ELF-1 (cell line): Measurements from ENCODE around the gene SH2D4B.

Experiments used
- DNase-seq: peaks from one replicate; pipeline ENCODE4 v3.0.0-alpha.2; 2016; ENCODE audit warnings: low read depth, low spot score

Gene SH2D4B

DNA sequence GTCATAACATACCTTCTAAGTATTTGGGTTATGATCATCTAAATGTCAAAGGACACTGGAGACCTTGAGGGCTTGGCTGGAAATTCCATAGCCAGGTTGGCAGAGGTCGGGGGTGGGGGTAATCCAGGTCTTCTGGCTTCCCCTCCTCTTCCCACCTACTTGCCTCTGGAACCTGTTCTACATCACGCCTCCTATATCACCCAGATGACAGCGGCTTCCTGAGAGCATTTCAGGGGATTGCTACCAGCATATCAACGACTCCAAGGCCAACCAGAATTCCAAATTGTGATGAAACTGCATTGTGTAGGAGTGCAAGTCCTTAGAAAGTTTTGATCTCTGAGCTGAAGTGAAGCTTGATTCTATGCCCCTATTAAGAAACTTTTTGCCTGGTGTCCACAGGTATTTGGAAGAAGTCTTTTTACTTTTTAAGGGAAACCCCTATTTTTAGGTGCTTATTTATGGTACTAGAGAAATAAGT, 95.7 kb downstream of the SH2D4B start:
- DNase-seq: no peak

DNA sequence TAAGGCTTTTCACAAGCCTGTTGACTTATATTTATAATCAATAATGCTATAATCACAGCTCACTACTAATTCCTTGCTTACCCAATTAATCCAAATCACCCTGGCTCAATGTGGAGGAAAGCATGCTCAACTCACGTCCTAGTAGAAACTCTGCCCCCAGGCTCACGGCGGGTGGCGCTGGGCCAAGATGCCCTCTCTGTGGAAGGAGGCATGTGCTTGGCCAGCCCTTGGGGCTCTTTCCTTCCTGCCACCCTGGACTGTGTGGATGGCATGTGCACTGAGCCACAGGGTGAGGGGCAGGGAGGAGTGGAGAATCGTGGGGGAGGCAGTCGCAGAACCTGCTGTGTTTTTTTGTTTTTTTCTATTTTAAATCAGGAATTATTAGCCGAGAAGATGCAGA, 96.2 kb downstream of the SH2D4B start:
- no peak for DNase-seq

DNA sequence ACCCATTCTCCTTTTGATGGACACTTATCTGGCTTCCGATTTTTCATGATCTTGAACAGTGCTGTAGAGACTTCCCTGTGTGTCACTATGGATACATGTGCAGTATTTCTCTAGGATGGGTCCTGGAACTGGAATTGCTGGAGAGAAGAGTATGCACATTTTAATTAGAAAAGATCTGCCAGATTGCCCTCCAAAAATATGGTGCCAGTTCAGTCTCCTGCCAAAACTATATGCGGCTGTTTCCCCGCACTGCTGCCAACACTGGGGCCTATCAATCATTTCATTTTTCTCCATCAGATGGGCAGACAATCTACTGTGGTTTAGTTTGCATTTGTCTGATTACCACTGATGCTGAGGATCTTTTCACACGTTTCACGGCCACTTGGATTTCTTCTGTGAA, 105.0 kb downstream of the SH2D4B start:
- no peak for DNase-seq

DNA sequence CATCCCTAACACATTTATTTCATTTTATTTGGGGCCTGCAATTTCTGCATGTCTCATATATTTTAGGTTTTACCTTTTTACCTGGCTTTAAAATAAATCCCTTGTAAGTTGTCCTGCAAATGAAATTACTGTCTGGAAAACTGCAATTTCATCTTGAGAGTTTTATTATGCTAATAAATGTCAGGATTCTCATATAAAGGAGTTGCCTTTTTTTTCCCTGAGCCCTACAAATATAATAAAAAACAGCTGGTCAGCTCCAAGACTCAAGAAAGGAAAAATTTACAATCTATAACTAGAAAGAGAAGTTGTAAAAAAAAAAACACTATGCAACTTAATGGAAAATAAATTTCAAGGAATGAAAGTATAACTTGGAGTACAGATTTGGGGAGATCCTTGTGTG, 108.7 kb downstream of the SH2D4B start:
- no peak for DNase-seq

DNA sequence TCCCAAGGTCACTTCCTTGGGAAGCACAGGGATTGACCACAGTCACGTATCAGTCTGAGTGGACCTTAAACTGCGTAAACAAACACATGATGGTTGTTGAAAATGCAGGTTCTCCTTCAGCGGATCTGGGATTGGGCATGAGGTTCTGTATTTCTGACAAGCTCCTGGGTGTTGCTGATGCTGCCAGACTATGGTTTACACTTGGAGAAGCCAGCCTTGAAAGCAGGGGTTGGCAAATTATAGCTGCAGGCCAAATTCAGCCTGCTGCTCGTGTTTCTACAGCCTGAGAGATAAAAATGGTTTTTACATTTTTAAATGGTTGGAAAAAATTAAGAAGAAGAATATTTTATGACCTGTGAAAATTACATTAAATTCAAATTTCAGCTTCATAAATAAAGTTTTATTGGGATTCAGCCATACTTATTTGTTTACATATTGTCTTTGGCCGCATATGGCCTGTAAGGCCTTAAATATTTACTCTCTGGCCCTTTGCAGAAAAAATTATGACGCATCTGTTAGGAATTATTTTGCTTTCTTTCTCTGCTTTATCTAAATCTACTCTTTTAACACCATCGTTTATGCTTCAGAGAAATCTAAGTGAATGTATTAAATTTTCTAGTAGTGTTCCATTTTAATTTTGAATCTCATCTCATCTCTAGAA, 109.6 kb downstream of the SH2D4B start:
- no peak for DNase-seq

DNA sequence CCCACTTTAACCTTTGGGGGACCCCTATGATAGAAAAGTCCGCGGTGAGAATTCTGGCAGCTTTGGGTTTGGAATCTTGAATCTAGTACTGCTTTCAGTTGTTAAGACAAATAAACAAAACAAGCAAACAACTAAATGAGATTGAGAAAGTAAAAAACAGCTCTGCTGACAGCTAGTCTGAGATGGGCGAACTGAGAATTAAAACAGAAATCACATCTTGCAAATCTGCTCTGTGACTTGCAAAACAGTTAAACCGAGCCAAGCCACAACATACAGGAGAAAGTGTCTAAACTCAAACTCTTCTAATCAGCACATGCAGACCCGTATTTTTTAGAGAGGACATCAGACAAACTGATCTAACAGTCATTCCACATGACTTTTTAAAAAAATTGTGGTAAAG, 110.4 kb downstream of the SH2D4B start:
- DNase-seq: no peak

DNA sequence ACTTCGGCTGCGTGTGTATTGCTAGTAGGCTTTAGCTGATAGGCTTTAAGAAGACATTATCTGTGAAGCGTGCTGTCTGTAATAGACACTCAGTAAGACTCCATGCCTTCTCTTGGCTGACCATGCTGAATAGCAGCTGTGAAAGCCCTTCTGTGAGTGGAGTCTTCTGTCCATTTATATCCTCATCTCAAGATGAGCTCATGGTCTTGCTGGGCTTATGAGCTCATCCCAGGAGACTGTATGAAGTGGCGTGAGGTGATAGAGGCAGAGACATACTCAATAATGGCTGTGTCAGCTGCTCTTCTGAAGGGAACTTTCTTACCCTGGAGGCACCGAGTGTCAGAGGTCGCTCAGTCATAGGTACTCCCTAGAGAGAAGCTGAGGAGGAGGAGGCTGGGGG, 111.5 kb downstream of the SH2D4B start:
- DNase-seq: no peak

DNA sequence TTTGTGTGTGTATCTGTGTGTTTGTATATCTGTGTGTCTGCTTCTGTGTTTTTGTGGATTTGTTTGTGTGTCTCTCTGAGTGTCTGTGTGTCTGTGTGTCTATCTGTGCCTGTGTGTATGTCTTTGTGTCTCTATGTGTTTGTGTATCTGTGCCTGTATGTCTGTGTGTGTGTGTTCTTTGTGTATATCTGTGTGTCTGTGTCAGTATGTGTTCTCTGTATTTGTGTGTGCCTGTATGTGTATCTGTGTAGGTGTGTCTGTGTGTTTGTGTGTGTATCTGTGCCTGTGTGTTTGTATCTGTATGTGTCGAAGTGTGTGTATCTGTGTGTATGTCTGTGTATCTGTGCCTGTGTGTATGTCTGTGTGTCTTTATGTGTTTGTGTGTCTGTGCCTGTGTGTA, 118.2 kb downstream of the SH2D4B start:
- no peak for DNase-seq

DNA sequence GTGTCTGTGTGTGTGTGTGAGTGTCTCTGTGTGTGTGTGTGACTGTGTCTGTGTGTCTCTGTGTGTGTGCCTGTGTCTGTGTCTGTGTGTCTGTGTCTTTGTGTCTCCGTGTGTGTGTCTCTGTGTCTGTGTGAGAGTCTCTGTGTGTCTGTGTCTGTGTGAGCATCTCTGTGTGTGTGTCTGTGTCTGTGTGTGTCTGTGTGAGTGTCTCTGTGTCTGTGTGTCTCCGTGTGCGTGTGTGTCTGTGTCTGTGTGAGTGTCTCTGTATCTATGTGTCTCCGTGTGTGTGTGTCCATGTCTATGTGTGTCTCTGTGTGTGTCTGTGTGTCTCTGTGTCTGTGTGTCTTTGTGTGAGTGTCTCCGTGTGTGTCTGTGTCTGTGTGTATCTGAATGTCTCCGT, 120.4 kb downstream of the SH2D4B start:
- no peak for DNase-seq

DNA sequence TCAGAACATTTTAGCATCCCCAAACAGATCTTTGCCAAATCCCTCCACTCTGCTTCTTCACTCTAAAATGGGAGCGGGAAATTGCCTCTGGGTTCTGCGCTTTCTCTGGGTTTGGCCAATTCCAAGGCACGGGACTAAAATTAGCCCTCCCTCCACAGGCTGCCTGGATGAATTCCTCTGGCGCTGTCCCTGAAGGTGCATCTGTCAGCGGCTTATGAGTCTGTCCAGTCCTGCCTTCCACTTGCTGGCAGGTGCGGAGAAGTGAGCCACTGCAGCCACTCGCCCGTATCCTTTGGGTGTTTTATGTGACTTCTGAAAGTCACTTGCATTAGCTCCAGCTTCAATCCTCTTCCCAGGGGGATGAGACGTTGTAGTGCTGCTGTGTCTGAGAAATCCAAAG, 121.6 kb downstream of the SH2D4B start:
- DNase-seq: peak; percentile 10

DNA sequence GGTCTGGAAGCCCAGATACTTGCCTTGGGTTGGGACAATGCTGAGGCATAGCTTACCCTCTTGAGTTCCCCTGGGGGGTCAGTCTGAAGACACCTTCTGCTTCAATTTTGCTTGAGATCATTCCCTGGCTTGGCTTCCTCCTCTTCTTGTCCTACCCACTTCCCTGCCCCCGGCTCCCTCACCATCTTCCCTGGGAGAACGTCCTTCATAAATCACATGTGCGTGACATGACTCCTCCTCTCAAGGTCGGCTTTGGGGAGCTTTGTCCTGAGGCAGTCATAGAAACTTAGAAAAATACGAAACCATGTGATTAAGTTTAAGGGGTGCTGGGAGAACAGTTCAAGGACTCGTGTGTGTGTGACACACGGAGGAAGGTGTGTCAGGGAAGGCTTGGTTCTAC, 122.6 kb downstream of the SH2D4B start:
- DNase-seq: no peak

DNA sequence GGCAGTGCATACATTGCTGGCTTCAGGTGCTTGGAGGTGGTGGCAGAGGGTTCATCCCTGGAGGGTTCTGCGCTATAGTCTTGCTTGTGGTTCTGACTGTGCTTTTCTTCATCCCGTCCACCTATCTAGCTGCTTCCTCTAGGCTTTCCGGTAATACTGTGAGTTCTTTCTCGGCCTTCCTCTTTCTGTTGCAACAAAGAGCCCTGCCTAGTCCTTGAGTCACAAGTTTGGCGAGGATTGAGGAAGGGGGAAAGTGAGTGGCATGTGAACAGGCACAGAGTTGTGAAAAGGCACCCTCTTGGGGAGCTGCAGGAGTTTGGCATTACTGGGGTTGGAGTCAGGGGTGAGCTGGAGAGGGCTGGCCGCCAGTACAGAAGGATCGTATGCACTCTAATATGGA, 123.0 kb downstream of the SH2D4B start:
- DNase-seq: no peak

DNA sequence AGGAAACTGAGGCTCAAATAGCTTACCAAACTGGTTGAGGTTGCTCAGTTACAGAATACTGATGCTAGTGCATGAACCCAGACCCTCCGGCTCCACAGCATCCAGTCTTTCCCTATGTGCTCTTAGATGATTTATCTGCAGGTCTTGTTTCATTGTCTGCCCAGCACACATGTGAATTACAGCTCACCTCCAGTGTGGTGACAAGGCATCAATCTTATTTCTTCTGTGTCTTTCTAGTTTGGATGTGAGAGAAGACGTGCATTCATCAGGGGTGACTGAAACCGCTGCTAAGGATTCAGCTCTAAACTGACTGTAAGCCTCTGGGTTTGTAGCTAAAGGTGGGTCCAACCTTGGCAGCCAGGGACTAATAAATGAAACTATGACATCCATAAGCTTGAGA, 123.8 kb downstream of the SH2D4B start:
- DNase-seq: no peak

DNA sequence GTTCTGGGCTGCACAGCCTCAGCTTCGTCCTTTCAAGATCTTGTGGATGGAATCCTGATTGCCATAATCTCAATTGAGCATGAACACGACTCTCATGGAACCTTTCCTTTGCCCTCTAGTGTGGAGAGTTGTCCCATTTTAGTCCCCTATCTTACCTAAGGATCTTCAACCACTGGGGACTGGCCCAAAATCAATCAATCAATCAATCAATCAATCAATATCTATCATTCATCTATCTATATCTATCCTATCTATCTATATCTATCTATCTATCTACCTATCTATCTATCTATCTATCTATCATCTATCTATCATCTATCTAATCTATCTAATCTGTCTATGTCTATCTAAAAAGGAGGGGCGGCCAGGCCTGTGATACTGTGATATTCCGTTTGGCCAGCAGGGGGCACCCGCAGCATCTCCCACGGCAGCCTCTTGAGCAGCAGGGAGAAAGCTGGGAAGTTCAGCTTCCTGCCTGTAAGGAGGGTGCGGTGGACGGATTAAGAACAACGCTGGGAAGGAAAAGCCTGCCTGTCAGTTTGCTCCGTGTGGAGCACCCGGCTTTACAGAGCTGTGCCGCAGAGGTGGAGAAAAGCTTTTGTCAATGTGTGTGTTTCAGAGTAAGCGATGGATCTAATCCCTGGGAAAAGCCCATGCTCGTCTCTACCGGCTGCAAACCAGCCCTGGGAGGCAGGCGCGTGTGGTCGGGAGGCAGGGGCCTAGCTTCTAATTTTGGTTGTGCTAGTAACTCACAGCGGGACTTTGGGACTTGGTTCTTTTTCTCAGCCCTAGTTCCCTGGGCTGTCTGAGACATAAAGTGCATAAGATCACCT, 124.9 kb downstream of the SH2D4B start:
- peak; percentile 96 for DNase-seq

DNA sequence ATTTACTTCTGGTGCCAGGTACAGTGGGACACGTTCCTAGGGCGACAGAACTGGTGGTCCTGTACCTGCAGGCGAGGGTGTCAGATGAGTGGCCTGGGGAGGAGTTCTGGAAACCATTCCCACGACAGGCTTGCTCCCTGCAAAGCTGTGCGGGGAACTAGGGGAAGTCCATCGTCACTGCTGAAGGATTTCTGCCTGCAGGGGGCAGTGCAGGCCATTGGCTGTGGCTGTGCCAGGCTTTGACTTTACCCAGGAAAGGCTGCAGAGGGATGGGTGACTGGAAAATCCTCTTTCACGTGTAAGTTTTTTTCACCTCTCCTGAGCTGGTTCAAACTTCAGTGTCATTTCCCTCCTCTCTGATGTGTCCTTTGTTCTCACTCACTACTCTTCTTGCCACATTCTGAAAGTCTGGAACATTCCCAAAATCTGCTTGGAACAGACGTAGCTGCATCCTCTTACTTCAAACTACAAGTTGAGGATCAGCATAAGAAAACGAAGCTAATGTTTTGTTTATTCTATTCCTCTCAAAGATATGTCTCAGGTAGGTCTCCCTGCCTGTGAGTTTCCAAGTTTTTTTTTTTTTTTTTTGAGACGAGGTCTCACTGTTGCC, 126.5 kb downstream of the SH2D4B start:
- peak; percentile 94 for DNase-seq

DNA sequence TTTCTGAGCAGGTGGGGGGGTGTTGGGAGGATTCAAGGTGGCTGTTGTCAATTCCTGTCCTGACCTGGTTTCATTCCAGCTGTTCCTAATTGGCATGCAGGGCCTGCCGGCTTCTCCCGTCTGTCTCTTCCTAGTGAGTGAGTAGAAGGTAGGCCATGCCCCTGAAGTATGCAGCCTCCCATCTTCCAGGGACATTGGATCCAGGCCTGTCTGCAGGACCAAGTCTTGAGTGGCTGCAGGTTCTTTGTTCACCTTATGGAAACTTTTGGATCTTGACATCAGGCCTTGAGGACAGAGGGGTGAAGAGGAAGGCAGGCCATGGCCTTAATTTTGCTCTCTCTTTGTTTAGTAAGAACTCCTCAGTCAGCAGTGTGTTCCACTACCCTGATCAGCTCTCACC, 131.8 kb downstream of the SH2D4B start:
- DNase-seq: no peak

DNA sequence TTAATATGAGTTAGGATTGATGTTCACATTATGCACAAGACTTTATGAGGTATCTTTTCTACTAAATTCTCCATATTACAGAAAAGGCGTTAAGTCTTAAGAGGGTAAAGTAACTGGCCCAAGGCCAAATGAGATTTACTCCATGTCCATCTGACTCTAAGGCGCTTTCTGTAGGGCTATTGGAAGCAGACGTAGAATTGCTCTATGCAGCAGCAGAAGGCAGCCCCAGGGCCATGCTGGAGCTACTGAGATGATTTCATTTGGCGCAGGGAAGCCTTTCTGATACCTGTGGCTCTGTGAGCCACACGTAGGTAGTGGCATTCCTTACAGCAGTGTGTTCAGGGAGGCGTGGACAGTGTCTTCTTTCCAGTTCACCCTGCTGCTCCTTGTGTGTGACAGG, 133.1 kb downstream of the SH2D4B start:
- no peak for DNase-seq

DNA sequence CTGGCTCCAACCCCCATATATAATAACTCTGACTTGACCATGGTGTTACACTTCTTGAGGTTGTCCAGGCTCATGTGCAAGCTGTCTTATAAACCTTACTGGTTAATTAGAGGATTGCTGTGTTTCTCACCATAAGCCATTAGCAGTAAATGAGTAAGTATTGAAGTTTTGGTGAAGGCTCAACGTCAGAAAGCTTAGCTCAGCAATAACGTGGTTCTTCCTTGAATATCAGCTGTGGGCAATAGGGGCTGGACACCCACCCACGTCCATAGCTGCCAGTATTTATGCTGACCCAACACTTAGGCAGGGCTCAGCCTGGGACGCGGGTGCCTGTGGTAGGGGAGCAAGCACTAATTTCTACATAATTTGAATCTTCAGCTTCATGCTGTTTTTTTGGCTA, 134.1 kb downstream of the SH2D4B start:
- DNase-seq: no peak

DNA sequence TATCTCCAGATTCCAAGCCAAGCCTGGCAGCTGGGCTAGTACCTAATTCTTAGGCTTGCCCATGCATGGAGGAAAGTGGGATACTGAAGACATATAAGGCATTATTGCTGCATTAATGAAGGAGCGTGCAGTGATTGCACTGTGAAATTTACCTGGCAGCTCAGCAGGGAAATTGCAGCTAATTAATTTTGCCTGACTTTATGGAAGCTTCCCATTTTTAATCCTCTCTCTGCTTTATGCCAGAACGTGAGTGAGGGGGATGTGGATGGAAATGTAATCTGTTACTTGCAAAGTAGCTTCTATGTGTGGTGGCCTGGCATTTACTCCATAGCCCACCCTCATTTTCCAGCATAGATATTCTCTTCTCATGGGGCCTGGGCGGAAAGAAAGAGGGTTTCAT, 134.9 kb downstream of the SH2D4B start:
- DNase-seq: no peak

DNA sequence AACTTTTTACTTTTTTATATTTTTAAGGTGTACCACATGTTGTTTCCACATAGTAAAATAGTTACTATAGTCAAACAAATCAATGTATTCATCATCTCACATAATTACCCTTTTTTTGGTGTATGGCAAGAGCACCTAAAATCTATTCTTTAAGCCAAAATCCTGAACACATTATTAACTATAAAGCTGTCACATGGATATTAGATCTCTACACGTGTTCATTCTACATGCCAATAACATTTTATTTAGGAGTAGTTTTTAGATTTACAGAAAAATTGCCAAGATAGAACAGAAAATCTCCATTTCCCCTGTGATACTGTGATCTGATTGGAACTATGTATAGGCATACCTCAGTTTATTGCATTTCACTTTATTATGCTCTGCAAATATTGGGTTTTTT, 137.1 kb downstream of the SH2D4B start:
- no peak for DNase-seq

DNA sequence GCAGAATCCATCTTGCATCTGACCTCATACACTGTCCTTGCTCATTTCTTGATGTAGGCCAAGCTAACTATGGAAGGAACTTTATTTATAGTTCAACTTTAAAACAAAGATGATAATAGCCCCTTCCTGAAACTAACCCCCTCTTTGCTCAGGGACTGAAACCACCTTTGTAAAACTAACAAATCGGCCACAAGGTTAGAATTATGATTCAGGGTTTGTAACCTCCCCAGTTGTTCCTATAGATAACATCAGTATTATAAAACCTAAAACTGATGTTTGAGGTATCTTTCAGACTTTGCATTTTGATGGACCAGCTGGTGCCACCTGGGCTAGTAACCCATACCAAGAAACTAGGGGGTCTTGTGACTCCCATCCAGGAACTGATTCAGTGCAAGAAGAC, 143.4 kb downstream of the SH2D4B start:
- DNase-seq: no peak

DNA sequence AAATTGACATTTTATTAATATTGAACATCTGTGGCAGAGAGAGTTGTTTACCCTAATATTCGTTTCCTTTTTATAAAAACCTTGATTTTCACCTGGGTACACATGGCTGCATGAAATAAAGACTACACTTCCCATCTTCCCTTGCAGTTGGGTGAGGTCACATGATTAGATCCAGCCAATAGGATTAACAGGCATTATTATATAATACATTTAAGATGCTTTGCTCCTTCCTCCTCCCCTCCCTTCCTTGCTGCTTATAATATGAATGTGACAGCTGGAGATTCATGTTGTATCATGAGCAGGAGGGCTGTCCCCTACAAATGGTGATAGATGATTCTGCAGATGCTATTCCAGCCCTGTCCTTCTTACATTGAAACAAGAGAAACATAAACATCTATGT, 146.6 kb downstream of the SH2D4B start:
- DNase-seq: no peak

DNA sequence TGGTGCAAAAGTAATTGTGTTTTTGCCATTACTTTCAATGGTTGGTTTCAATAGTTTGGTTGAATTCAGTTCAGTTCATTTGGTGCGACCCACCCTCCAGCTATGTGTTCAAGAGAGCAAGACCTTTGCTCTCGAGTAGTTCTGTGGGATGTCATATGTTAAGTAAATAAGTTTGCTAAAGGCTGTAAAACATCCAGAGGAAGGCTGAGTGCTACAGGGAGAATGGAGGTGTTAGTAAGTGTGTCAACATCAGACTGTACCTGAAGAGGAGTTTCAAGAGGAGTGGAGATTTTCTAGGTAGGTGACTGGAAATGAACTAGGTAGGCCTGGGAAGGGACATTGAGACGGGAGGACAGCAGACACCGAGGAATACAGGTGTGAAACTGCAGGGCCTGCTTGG, 147.7 kb downstream of the SH2D4B start:
- DNase-seq: no peak
